Measurements from ENCODE around the gene SDF4.

DNA sequence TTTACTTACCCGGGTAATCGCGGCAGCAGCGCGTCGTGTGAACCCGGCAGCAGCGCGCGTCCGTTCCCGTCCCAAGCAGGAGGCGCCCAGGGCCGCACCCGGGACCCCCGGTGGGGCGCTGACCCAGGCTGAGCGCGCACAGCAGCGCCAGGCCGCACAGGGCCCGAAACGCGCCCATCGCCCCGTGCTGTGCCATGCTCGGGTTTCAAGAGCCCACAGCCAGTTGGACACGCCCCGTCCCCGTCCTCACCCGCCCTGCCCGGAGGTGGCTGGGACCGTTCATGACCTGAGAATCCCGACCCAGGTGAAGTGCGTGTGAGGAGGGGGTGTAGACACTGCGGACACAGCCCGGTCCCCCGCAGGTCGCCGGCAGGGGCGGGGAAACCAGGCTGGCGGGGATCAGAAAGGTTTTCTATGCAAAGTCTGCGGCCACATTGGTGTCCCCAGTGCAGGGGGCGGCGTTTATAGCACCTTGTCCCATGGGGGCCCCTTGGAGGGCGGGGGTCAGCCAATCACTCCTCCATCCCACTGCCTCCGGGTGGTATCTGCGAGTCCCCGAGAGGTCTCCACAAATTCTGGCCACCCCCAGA is 25.3 kb downstream of the SDF4 start, which contains the start of gene TNFRSF18:
- TF ChIP-seq, protein P1, sequence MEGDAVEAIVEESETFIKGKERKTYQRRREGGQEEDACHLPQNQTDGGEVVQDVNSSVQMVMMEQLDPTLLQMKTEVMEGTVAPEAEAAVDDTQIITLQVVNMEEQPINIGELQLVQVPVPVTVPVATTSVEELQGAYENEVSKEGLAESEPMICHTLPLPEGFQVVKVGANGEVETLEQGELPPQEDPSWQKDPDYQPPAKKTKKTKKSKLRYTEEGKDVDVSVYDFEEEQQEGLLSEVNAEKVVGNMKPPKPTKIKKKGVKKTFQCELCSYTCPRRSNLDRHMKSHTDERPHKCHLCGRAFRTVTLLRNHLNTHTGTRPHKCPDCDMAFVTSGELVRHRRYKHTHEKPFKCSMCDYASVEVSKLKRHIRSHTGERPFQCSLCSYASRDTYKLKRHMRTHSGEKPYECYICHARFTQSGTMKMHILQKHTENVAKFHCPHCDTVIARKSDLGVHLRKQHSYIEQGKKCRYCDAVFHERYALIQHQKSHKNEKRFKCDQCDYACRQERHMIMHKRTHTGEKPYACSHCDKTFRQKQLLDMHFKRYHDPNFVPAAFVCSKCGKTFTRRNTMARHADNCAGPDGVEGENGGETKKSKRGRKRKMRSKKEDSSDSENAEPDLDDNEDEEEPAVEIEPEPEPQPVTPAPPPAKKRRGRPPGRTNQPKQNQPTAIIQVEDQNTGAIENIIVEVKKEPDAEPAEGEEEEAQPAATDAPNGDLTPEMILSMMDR (IDR thresholded peaks at IDR 0.05) = no peak
- no peak for TF ChIP-seq EP300 (IDR thresholded peaks at IDR 0.05)
